ENCODE results near the gene INTS1.
A peak's percentile ranks its signal among the peaks of the same experiment; 100 is the strongest.

Gene INTS1

DNA sequence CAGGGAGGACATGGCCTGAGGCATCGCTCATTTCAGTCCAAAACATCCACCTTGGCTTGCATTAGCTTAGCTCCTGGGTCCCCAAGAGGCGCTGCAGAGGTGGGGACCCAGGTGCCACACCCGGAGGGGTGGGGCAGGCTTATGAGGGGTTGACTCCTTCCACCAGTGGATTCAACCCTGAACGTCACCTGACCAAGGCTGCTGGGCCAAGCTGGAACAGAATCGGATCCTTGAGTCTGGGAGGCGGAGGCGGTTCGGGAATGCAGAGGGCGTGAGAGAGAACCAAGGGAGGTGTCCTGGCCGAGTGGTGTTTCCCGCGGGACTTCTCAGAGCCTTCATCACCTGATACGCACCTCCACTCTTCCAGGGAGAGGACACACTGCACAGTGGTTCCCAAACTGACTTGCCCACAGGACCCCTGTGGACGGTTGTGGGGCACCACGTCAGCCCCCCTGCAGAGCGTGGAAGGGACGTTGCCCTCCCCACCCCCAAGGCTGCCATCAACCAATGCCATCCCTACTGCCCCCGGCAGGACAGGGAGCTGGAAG, 40.4 kb downstream of the INTS1 start:
- no peak for DNase-seq (ENCODE audit: low read depth in 2 of 2)

- DNase-seq (ENCODE audit: low read depth in 2 of 2): no peak
Observed at GRCh38 chr7:1461646-1462375, 42.4 kb downstream of the INTS1 start.

- DNase-seq (ENCODE audit: low read depth in 2 of 2): no peak
Observed at GRCh38 chr7:1460821-1461645, 43.2 kb downstream of the INTS1 start.

GRCh38 chr7:1459920-1460820, 44.0 kb downstream of the INTS1 start:
- no peak for DNase-seq (ENCODE audit: low read depth in 2 of 2)

DNA sequence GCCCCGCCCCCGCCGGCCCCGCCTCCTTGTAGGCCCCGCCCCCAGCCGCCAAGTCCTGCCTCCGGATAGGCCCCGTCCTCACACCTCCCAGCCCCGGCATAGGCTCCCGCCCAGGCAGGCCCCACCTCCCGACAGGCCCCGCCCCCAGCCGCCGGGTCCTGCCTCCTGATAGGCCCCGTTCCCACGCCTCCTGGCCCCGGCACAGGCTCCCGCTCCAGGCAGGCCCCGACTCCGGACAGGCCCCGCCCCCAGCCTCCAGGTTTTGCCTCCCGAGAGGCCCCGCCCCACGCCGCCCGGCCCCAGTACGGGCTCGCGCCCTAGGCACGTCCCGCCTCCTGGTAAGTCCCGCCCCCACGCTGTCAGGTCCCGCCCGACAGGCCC, 44.7 kb downstream of the INTS1 start:
- DNase-seq (ENCODE audit: low read depth in 2 of 2): peak; percentile 97 to 99

DNA sequence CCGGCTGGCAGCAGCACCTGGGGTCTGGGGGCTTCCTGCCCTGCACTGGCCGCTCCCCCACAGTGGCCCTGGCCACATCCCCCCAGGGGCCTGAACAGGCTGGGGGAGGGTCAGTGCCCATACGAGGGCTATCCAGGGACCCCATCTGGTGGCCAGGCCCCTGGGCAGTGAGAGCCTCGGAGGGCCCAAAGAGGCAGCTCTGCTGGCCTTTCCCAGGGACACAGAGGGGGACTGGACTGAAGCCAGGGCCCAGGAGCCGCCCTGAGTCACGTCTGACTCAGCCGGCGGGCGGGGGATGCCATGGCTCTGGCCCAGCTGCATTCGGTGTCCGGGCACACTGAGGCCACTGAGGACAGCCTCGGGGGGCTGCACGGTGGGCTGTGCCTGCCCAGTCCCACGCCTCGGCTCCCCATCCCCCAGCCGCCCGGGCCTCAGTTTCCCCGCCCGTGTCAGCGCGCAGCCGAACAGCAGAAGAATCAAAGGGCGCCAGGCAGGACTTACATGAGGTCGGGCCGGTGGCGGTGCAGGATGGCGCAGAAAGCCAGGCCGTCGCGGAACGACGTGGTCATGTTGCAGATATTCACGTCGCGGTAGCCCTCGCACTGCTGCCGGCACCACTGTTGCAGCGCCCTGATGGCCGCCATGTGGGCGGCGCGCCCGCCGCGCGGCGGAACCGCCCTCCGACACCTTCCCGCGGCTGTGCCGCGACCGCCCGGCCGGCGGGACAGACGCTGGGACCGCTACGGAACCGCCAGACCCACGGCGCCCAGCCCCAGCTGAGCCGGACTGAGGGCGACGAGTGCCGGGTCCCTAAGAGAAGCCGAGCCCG, 45.3 kb downstream of the INTS1 start, which contains the start of gene MICALL2:
TSS of gene MICALL2 (minus strand) at position 788 of the 829 bp plus-strand sequence. CDS start at position 644, 144 bp downstream.
- peak; percentile 20 to 21 for DNase-seq (ENCODE audit: low read depth in 2 of 2)

GRCh38 chr7:1457949-1458682, 46.1 kb downstream of the INTS1 start:
- DNase-seq (ENCODE audit: low read depth in 2 of 2): no peak

DNA sequence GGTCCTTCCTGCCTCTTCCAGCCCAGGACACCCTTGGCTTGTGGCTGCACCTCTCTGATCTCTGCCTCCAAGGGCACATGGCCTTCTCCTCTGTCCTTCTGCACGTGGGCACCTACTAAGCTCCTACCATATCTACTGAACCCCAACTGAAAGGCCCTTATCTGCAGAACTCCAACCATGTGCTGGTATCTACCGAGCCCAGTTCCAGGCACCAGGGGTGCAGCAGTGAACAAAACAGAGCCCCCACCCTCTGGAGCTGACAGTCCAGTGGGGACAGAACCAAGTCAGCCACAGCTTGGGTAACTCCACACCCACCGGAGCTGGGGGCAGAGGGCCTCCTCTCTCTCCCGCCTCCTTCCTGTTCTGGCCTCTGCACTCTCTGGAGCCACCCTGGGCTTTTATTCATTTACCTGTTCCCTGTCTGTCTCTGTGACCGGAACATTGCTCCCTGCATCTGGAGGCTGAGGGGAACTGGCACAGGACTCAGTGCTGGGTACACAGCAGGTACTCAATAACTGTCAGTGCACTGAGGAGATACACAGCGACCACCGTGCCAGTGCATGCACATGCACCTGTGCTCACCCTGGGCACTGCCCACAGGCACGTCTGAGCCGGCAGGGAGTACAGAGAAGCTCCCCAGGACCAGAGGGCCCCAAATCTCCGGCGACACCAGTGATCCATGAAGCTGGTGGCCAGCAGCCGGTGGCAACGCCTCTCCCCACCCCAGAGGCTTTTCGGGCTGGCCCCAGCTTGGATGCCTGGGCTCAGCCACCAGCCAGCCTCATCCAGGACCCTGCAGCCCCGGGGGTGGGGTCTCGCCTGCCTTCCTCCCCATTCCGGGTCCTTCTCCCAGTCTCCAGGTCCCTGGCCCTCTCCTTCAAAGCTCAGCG, 46.9 kb downstream of the INTS1 start:
- no peak for DNase-seq (ENCODE audit: low read depth in 2 of 2)

GRCh38 chr7:1455955-1456354, 48.2 kb downstream of the INTS1 start:
- no peak for DNase-seq (ENCODE audit: low read depth in 2 of 2)

DNA sequence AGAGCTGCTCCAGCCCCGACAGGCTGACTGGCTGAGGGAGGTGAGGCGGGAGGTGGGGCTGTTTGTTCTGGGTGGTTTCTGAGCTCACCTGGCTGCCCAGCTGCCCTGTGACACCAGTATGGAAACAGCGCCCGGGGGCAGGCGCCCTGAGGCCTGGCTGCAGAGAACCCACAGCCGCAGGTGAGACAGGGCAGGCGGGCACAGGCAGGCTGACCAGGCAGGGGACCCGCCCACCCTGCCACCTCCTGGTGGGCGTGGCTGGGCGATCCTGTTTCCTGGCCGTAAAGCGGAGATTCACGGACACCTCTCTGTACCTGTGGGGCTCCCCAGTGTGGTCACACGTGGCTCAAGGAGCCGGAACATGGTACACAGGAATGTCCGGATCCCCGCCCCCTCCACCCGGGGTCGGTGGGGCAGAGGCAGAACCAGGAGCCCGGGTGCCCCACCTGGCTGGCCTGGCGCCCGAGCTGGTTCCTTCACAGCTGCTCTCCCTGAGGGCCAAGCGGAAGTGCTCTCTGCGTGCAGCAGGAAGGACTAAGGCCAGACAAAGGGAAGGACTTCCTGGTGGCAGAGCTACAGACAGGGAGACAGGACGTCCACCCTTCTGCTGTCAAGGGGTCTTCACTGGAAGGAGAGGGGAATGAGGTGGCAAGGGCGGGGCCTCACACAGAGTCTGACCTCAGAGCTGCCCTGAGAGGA, 48.8 kb downstream of the INTS1 start:
- DNase-seq (ENCODE audit: low read depth in 2 of 2): no peak

DNA sequence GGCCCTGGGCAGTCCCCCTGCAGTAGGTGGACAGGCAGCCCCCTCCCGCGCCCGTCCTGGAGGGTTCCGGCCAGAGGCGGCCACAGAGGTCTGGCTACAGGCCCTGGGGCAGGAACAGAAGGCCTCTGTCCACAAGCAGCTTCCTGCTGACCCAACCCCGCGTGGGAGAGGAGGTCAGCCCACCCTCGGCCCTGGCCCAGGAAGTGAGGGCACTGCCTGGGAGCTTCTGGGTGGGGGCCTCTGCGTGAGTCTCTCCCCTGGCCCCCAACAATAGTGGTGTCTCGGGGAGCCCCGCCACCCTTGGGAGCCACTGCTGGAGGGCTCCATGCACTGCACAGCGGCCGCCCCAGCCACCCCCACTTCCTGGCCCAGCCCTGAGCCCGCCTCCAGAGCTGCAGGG, 49.6 kb downstream of the INTS1 start:
- DNase-seq (ENCODE audit: low read depth in 2 of 2): no peak

DNA sequence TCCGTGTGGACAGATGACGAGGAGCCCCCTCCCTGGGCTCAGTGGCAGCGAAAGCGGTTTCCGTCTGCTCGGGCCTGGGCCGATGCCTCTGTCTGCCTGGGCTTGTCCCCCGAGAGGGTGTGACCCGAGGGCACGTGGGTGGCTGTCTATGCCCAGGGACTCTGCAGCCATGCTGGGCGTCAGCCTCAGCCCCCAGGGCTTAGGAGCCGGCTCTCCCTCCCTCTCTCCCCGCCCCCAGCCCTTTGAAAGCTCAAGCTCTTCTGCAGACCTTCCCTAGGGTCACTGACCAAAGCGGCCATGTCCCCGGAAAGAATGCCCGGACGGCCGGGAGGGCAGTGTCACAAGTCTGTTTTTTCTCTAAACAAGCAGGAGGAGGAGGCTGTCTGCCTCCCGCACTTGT, 52.0 kb downstream of the INTS1 start:
- DNase-seq (ENCODE audit: low read depth in 2 of 2): no peak

DNA sequence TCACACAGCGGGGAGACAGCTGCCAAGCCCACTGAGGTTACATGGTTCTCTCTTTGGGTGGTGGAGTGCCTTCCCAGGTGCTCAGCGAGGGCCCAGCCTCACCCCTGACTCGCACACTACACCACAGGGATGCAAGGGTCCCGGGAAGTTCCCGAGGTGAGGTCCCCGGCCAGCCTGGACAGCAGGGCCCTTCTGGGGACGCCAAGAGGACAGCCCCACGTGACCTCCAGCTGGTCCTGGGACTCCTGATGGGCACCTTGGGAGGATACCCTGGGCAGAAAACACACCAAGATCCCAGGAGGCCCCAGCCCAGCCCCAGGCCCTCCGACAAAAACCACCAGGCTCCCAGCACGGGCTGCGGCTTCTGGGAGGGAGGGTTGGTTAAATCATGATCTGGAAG, 53.2 kb downstream of the INTS1 start:
- DNase-seq (ENCODE audit: low read depth in 2 of 2): no peak

- no peak for DNase-seq (ENCODE audit: low read depth in 2 of 2)
Observed at GRCh38 chr7:1450431-1450830, 53.8 kb downstream of the INTS1 start.

DNA sequence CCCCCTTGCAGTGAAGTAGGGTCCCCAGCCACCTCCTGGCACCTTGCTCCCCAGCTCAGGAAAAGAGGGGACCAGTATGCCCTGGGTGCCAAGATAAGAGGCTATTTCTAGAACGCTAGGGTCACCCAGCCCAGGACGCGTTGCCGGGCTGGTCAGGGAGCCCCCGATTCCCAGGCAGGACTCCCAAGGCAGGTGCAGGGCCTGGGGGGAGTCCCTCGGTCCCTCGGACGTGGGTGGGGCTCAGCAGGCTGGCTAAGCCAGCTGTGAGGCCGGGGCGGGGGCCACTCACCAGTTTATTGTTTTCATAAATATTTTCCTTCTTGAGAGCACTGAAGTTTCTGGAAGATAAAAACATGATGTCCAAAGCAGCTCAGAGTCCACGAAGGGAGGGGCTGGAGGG, 54.2 kb downstream of the INTS1 start:
- no peak for DNase-seq (ENCODE audit: low read depth in 2 of 2)

GRCh38 chr7:1449501-1449900, 54.7 kb downstream of the INTS1 start:
- no peak for DNase-seq (ENCODE audit: low read depth in 2 of 2)

DNA sequence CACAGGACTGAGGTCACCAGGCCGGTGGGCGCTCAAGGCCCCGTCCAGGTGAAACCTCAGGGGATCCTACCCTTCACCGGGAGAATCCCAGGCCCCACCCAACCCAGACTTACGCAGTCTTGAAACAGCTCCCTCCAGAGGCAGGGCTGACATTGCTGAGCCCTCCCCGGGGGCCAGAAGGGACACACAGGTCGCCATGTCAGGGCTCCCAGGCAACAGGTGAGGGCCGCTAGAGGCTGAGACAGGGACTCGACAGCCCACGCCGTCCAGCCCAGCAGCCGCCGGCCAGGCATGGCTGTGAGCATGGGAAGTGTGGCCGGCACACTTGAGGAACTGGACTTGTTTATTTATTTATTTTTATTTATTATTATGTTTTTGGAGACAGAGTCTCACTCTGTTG, 55.2 kb downstream of the INTS1 start:
- no peak for DNase-seq (ENCODE audit: low read depth in 2 of 2)

DNA sequence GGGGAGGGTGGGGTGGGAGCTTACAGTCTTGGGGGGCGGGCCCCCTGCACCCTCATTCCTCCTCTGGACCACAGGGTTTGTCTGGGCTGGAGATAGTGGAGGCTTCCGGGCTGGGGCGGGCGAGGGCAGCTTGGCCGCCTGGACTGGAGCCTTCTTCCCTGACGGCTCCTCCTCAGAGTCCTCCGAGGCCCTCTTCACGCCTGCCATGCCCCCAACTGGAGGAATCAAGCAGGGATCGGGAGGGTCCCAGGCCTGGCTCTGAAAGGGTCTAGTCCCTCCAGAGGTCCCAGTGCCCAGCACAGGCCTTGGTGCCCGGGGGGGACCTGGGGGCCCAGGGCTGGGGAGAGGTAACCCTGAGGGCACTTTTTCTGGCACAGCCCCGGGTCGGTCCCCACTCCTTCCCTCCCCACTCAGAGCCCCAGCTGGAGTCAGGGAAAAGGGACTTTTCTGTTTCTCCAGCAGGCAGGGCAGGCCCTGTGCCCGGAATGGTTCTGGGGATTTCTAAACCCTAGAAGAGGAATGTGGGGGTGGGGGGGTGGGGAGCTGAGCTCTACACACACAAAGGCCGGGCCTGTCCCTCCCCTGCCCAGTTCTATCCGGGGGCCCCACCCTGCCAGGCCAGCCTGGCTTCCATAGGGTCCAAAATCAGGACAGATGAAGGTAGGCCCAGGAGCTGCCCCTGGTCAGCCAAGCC, 56.5 kb downstream of the INTS1 start:
- DNase-seq (ENCODE audit: low read depth in 2 of 2): no peak
